AG04450 (cell line): Measurements from ENCODE around the gene DNTT. TPM values are rescaled to one million over a fixed set of nuclear protein-coding genes. Genes with fewer than 3 reads are reported as not detected.

ENCODE experiments used
- CTCF ChIA-PET: fragments of 300-600, 350-600 bp; formaldehyde crosslinking; extraction: SDS; loops from one replicate; lab custom pipeline; 2022; ENCODE audit warnings: antibody characterized with exemption, inconsistent platforms; lab: Charles Lee
- POLR2A ChIA-PET: fragments of 350-600 bp; formaldehyde crosslinking; extraction: SDS; loops from one replicate; lab custom pipeline; 2021; ENCODE audit warnings: antibody characterized with exemption, inconsistent platforms; lab: Yijun Ruan, JAX
- DNase-seq: peaks from one replicate; pipeline ENCODE4 v3.0.0-alpha.2; 2011; ENCODE audit warnings: low read depth, low spot score
- H3K27ac ChIP-seq: one replicate; pipeline ENCODE4 v1.5.1; 2012; ENCODE audit warnings: low read depth, low read length, control low read depth
- H3K27me3 ChIP-seq: one replicate; pipeline ENCODE4 v1.6.0; 2012; ENCODE audit warnings: low read length; ENCODE audit not compliant: control insufficient read depth, insufficient read depth
- H3K4me3 ChIP-seq: 2 replicates; pipeline ENCODE4 v1.5.1; 2011; ENCODE audit warnings: mild to moderate bottlenecking, low read depth, low read length, control low read depth
- H3K9me3 ChIP-seq: 2 replicates; pipeline ENCODE4 v1.5.1; 2012; ENCODE audit warnings: low read length; ENCODE audit not compliant: control insufficient read depth, insufficient read depth
- CTCF ChIP-seq: IDR thresholded peaks from 2 replicates; pipeline ENCODE4 v1.5.1; 2011; ENCODE audit warnings: low read depth, low read length, control low read depth, inconsistent platforms
- polyA plus RNA-seq: library from polyadenylated mRNA; depleted of rRNA; stranded (reverse); fragments of >200 nt; gene quantifications from 2 replicates; pipeline ENCODE4 v1.2.3, GENCODE V29; 2011

The DNTT gene
- polyA plus RNA-seq, 1 experiment, result not detected

GRCh38 chr10:96295475-96295874 is 8.8 kb upstream of the DNTT start:
- ChIA-PET POLR2A (no interaction called here), CTCF (interaction anchor here (1.0 to 6.8 kb wide), 5 partner anchors 39 to 454 kb away, joined by 3 to 93 read pairs (median 4); no protein-coding TSS in a partner anchor)
- Histone ChIP-seq H3K9me3 (no peaks in the 10 kb centered on the region), H3K27me3 (peaks cover 3% of the 10 kb centered on the region), H3K4me3 (no peak overlapping the region), H3K27ac (no peak overlapping the region)
- no peak for TF ChIP-seq CTCF
- DNase-seq, result no peak

- H3K27me3 ChIP-seq, result peaks cover 3% of the 10 kb centered on the region
- no peak overlapping the region for H3K27ac ChIP-seq
- DNase-seq, result no peak
- POLR2A ChIA-PET, result no interaction called here
- TF ChIP-seq CTCF, result no peak
- H3K9me3 ChIP-seq, result no peaks in the 10 kb centered on the region
- CTCF ChIA-PET, result no interaction called here
- no peak overlapping the region for H3K4me3 ChIP-seq
Measured at GRCh38 chr10:96297486-96297885, 6.7 kb upstream of the DNTT start.

- H3K4me3 ChIP-seq, result no peak overlapping the region
- POLR2A ChIA-PET, result no interaction called here
- no peak overlapping the region for H3K27ac ChIP-seq
- H3K27me3 ChIP-seq, result peaks cover 3% of the 10 kb centered on the region
- DNase-seq, result no peak
- H3K9me3 ChIP-seq, result no peaks in the 10 kb centered on the region
- TF ChIP-seq CTCF, result no peak
- CTCF ChIA-PET, result interaction anchor here (0.8 kb wide), 1 partner anchor 69 kb away, joined by 3 read pairs; no protein-coding TSS in a partner anchor
Measured at GRCh38 chr10:96298362-96298761, 5.9 kb upstream of the DNTT start.

GRCh38 chr10:96299383-96299782 is 4.9 kb upstream of the DNTT start:
- no peaks in the 10 kb centered on the region for H3K27me3 ChIP-seq
- TF ChIP-seq CTCF, result no peak
- ChIA-PET CTCF (interaction anchor here (0.6 to 0.9 kb wide), 2 partner anchors 40 to 69 kb away, joined by 3 read pairs; no protein-coding TSS in a partner anchor), POLR2A (no interaction called here)
- no peak overlapping the region for H3K4me3 ChIP-seq
- no peaks in the 10 kb centered on the region for H3K9me3 ChIP-seq
- no peak overlapping the region for H3K27ac ChIP-seq
- no peak for DNase-seq

GRCh38 chr10:96301616-96302015 is 2.6 kb upstream of the DNTT start:
- CTCF ChIA-PET, result interaction anchor here (1.5 kb wide), 1 partner anchor 39 kb away, joined by 3 read pairs; no protein-coding TSS in a partner anchor
- Histone ChIP-seq H3K27ac (no peak overlapping the region), H3K4me3 (no peak overlapping the region), H3K9me3 (no peaks in the 10 kb centered on the region), H3K27me3 (no peaks in the 10 kb centered on the region)
- no peak for DNase-seq
- POLR2A ChIA-PET, result no interaction called here
- TF ChIP-seq CTCF, result no peak
